ENCODE measurements around the gene STMP1. TPM values are rescaled to one million over a fixed set of nuclear protein-coding genes. Genes with fewer than 3 reads are reported as not detected.
"Not testable (repeated sequence)": the region's sequence is repeated elsewhere in the genome, so short reads cannot be mapped to it uniquely, and the experiment has no call there.

Gene STMP1
- total RNA-seq, 1 donor from 2014 or later, result 23.9 TPM

GRCh38 chr7:135692606-135693005, 30.3 kb downstream of the STMP1 start:
- intact Hi-C loops (cut with micrococcal nuclease), result not testable (repeated sequence)

GRCh38 chr7:135693558-135693957, 31.2 kb downstream of the STMP1 start:
- intact Hi-C loops (cut with micrococcal nuclease), result no loop called here

DNA sequence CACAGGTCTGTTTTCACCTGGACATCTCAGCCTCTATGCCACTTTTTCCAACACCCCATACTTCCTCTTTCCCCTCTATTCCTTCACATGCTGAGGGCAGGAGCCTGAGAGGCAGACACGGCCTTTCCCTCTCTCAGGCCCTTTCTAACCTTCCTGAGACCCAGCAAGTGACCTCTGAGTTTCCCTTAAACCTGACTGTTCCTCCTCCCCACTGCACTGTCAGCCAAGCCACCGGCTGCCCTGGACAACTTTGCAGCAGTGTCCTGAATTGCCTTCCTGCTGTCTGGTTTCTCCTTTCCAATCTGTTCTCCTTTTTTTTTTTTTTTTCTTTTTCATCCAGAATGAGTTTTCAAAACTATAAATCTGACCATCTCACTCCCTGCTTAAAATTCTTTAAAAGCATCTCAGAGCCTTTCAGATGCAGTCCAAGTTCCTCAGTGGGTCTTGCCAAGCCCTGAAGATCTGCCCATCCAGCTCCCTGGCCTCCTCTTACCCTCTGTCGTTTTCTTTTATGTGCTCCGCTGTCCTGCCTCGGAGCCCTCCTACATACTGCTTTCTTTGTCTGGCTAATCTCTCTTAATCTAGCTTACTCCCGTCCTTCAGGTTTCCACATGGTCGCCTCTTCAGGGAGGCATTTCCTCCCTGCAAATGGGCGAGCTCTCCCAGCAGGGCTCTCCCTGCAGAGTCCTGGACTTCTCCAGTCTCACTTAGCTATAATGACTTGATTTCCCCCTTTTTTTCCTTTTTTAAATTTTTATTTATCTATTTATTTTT, 35.1 kb downstream of the STMP1 start:
- intact Hi-C loops (cut with micrococcal nuclease), result no loop called here

DNA sequence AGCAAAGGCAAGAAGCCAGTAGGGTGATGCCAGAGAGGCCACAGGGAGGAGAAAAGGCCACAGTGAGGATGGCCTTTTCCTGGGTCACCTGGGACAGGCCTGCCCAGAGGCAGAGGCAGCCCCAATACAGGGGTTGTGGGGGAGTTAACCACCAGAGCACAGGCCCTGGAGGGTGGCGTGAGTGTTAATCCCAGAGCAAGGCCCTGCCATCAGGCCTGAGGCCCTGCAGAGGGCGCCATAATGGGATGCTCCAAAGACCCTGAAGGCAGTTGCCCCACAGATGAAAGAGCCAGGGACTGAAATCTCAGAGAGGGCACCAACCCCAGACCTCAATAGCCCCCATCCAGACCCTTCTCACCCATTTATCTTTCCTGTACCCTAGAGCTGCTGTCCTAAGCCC, 41.8 kb downstream of the STMP1 start:
- intact Hi-C loops (cut with micrococcal nuclease), result no loop called here

- intact Hi-C loops (cut with micrococcal nuclease), result no loop called here
These were observed 42.4 kb downstream of the STMP1 start for GRCh38 chr7:135704698-135705097.

GRCh38 chr7:135706038-135706742, 43.9 kb downstream of the STMP1 start:
- intact Hi-C loops (cut with micrococcal nuclease), result no loop called here

GRCh38 chr7:135706858-135707569, 44.7 kb downstream of the STMP1 start:
- intact Hi-C loops (cut with micrococcal nuclease), result no loop called here

DNA sequence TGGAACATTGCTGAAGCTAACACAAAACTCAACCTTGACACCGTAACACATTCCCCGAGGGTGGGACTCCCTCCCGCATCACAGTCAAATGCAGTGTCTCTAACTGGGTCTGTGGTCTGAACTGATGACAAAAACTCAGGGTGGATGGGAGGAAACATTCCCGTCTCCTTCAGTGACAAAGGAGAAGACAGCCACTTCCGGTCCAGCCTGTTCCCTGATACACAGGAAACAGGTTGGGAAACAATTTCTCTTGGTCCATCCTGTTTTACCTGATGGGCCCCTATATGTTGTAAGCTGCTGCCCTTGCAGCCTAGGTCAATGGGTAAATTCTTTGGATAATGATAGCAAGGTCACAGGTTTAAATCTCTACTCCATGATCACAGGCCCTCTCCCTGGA, 45.3 kb downstream of the STMP1 start:
- intact Hi-C loops (cut with micrococcal nuclease), result no loop called here

- intact Hi-C loops (cut with micrococcal nuclease), result no loop called here
These were observed 45.7 kb downstream of the STMP1 start for GRCh38 chr7:135708041-135708440.

- intact Hi-C loops (cut with micrococcal nuclease), result no loop called here
These were observed 47.2 kb downstream of the STMP1 start for GRCh38 chr7:135709508-135709907.

- intact Hi-C loops (cut with micrococcal nuclease), result loop anchor here (5.0 kb wide), 1 partner anchor 38 kb away; no protein-coding TSS in a partner anchor
These were observed 48.3 kb downstream of the STMP1 start for GRCh38 chr7:135710417-135711138.

DNA sequence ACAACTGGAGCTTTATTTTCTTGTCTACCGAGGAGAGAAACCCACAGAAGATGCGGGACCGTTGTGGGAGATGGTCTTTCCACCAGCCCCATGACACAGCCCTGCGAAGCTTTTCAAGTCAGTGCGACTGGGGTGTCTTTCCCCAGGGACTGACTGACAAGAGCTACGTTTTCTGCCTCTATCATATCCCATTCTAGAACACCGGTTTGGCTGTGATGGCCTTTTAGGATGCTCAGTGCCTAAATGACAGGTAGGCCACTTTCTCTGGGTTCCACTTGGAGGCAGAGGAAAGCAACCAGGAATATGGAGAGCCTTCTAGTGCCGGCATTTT, 48.8 kb downstream of the STMP1 start:
- intact Hi-C loops (cut with micrococcal nuclease), result loop anchor here (5.0 kb wide), 1 partner anchor 39 kb away; no protein-coding TSS in a partner anchor

GRCh38 chr7:135712182-135712782, 50.0 kb downstream of the STMP1 start:
- intact Hi-C loops (cut with micrococcal nuclease), result loop anchor here (5.0 kb wide), 1 partner anchor 40 kb away; no protein-coding TSS in a partner anchor

- intact Hi-C loops (cut with micrococcal nuclease), result loop anchor here (5.0 kb wide), 1 partner anchor 40 kb away; no protein-coding TSS in a partner anchor
These were observed 50.5 kb downstream of the STMP1 start for GRCh38 chr7:135712796-135713195.

DNA sequence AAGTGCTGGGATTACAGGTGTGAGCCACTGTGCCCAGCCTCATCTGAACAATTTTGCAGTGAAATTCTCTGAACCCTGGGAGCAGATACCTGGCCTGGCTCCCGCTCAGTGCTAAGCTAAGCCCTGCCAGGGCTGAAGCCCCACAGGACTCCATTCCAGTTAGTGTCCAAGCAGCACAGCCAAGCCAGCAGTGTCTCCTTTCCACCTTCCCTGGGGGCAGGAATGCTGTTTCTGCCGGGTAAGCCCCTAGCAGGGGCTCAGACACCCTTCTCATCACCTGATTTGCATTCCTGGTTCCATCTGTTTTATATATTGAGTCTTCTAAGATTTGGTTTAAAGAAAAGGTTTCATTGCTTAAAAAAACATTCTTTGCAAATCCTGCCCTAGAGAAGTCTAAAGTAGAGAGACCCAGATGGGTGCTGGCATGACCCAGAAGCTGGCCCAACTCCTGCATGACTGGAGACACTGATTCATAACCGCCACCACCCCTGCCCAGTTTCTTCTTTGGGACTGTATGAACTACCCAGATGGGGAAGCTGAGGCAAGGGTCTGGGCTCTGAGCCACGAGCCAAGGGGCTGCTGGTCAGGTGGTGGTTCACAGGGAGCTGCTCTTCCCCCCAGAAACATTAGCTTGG, 51.6 kb downstream of the STMP1 start:
- intact Hi-C loops (cut with micrococcal nuclease), result loop anchor here (5.0 kb wide), 1 partner anchor 42 kb away; no protein-coding TSS in a partner anchor

DNA sequence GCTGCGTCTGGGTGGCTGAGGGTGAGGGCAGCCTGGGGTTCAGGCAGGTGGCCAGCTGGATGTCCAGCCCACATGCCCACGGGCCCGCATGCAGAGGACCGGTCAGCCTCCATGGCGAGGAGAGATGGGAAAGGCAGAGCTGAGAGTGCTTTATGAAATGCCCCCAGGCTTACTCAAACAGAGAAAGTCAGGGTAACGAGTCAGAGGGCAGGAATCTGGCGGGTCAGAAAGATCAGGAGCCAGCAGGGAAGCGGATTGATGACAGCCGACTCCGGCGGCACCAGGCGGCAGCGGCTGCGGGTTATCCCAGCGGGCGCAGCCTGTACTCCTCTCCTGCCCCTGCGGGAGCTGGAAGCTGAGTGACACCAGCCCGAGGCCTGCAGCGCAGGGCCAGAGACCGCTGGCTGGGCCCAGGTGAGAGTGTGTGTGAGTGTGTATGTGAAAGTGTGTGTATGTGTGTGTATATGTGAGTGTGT, 52.3 kb downstream of the STMP1 start:
- intact Hi-C loops (cut with micrococcal nuclease), result loop anchor here (5.0 kb wide), 1 partner anchor 42 kb away; no protein-coding TSS in a partner anchor

DNA sequence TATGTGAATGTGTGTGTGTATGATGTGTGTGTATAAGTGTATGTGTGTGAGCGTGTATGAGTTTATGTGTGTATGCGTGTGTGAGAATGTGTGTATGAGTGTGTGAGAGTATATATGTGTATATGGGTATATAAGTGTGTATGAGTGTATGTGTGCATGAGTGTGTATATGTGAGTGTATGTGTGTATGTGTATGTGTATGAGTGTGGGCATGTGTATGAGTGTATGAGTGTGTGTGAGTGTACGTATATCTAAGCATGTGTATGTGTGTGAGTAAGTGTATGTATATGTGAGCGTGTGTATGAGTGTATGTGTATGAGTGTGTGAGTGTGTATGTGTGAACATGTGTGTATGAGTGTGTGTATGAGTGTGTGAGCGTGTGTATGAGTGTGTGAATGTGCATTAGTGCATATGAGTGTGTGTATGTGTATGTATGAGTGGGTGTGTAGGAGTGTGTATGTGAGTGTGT, 52.8 kb downstream of the STMP1 start:
- intact Hi-C loops (cut with micrococcal nuclease), result no loop called here

GRCh38 chr7:135715673-135716072, 53.4 kb downstream of the STMP1 start:
- intact Hi-C loops (cut with micrococcal nuclease), result no loop called here

- intact Hi-C loops (cut with micrococcal nuclease), result no loop called here
These were observed 54.4 kb downstream of the STMP1 start for GRCh38 chr7:135716677-135717238.

DNA sequence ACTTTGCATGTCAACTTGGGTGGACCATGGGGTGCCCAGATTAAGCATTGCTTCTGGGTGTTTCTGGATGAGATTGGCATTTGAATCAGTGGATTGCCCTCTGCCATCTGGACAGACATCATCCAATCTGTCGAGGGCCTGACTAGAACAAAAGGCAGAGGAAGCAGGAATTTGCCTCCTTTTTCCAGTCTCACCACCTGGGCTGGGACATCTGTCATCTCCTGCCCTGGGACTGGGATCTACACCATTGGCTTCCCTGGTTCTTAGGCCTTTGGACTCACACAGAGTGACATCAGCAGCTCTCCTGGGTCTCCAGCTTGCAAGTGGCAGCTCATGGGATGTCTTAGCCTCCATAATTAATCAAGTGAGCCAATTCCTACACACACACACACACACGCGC, 55.4 kb downstream of the STMP1 start:
- intact Hi-C loops (cut with micrococcal nuclease), result no loop called here
